CD14-positive monocyte (primary cell): ENCODE results near the gene MYL11. TPM values are rescaled to one million over a fixed set of nuclear protein-coding genes. Genes with fewer than 3 reads are reported as not detected.
A peak's percentile ranks its signal among the peaks of the same experiment; 100 is the strongest.

Experiments used
- DNase-seq, 3 donors: peaks; one replicate each; pipeline ENCODE4 v3.0.0-alpha.2; 2011 to 2022
- H2AFZ ChIP-seq: 2 replicates; pipeline ENCODE4 v1.6.0; 2012; ENCODE audit warnings: mild to moderate bottlenecking, low read depth, low read length, inconsistent platforms; ENCODE audit not compliant: insufficient read depth, poor library complexity, severe bottlenecking
- H3K27ac ChIP-seq, 2 donors: 1 replicate in 1 of 2; 2 replicates in 1 of 2; pipeline ENCODE4 v1.5.1; 2012 to 2013; ENCODE audit warnings: low read length in 2 of 2, control low read depth in 1 of 2, inconsistent platforms in 1 of 2, low read depth in 1 of 2, mild to moderate bottlenecking in 1 of 2
- H3K27me3 ChIP-seq, 2 donors: one replicate each; pipeline versions ENCODE4 v1.6.0 to v1.6.1; 2011 to 2013; ENCODE audit warnings: low read length in 2 of 2; ENCODE audit not compliant: control insufficient read depth in 2 of 2, insufficient read depth in 2 of 2
- H3K36me3 ChIP-seq, 2 donors: replicated peaks in 1 of 2; 1 replicate in 1 of 2; 2 replicates in 1 of 2; pipeline versions ENCODE4 v1.5.1 to v1.6.1; 2012 to 2013; ENCODE audit warnings: low read length in 2 of 2, control low read depth in 1 of 2, inconsistent platforms in 1 of 2, mild to moderate bottlenecking in 1 of 2; ENCODE audit not compliant: insufficient read depth in 2 of 2, control insufficient read depth in 1 of 2
- H3K4me1 ChIP-seq, 2 donors: 1 replicate in 1 of 2; 2 replicates in 1 of 2; pipeline versions ENCODE4 v1.5.1 to v1.6.1; 2012 to 2013; ENCODE audit warnings: low read length in 2 of 2, control low read depth in 1 of 2, inconsistent platforms in 1 of 2, mild to moderate bottlenecking in 1 of 2, moderate library complexity in 1 of 2; ENCODE audit not compliant: insufficient read depth in 2 of 2, control insufficient read depth in 1 of 2
- H3K4me2 ChIP-seq: replicated peaks from 2 replicates; pipeline ENCODE3; 2012; ENCODE audit warnings: low read length, moderate library complexity, mild to moderate bottlenecking; ENCODE audit not compliant: poor library complexity, severe bottlenecking; ENCODE audit errors: extremely low read depth
- H3K4me3 ChIP-seq, 3 experiments: fragments of 200-600 bp in 1 of 3; sonication (generic) in 1 of 3; replicated peaks in 1 of 3; 1 replicate in 2 of 3; 2 replicates in 1 of 3; pipeline ENCODE4 v1.5.1; 2011 to 2013; ENCODE audit warnings: low read length in 3 of 3, mild to moderate bottlenecking in 3 of 3, control low read depth in 2 of 3, low read depth in 2 of 3, inconsistent platforms in 1 of 3, moderate library complexity in 1 of 3
- H3K79me2 ChIP-seq: 2 replicates; pipeline ENCODE4 v1.6.0; 2012; ENCODE audit warnings: mild to moderate bottlenecking, control low read depth, inconsistent platforms, low read length, moderate library complexity; ENCODE audit not compliant: insufficient read depth
- H3K9ac ChIP-seq: 2 replicates; pipeline ENCODE4 v1.6.0; 2017; ENCODE audit warnings: low read length, mild to moderate bottlenecking; ENCODE audit not compliant: insufficient read depth, poor library complexity, severe bottlenecking
- H3K9me3 ChIP-seq, 2 donors: replicated peaks in 1 of 2; 1 replicate in 1 of 2; 2 replicates in 1 of 2; pipeline versions ENCODE4 v1.5.1 to v1.6.1; 2012 to 2013; ENCODE audit warnings: low read length in 2 of 2, control low read depth in 1 of 2; ENCODE audit not compliant: control insufficient read depth in 1 of 2, insufficient read depth in 1 of 2
- H4K20me1 ChIP-seq: 2 replicates; pipeline ENCODE4 v1.6.0; 2012; ENCODE audit warnings: mild to moderate bottlenecking, low read length, control low read depth, moderate library complexity; ENCODE audit not compliant: insufficient read depth
- H3K27ac Mint-ChIP-seq, 7 donors: one replicate each; pipeline ENCODE4 v1.8.0; 2020; ENCODE audit warnings: mild to moderate bottlenecking in 7 of 7, mixed read lengths in 7 of 7, moderate library complexity in 6 of 7, inconsistent platforms in 2 of 7
- H3K27me3 Mint-ChIP-seq, 3 donors: one replicate each; pipeline ENCODE4 v1.8.0; 2021 to 2022; ENCODE audit warnings: low read depth in 3 of 3, mild to moderate bottlenecking in 3 of 3, mixed read lengths in 3 of 3, moderate library complexity in 3 of 3, inconsistent platforms in 1 of 3
- H3K36me3 Mint-ChIP-seq, 2 donors: one replicate each; pipeline ENCODE4 v1.8.0; 2020; ENCODE audit warnings: mixed read lengths in 2 of 2, inconsistent platforms in 1 of 2, mild to moderate bottlenecking in 1 of 2
- H3K4me1 Mint-ChIP-seq: one replicate; pipeline ENCODE4 v1.8.0; 2020; ENCODE audit warnings: mild to moderate bottlenecking, mixed read lengths
- H3K4me3 Mint-ChIP-seq, 2 donors: one replicate each; pipeline ENCODE4 v1.8.0; 2020; ENCODE audit warnings: mild to moderate bottlenecking in 2 of 2, mixed read lengths in 2 of 2, moderate library complexity in 1 of 2
- H3K9me3 Mint-ChIP-seq, 7 donors: one replicate each; pipeline ENCODE4 v1.8.0; 2020 to 2022; ENCODE audit warnings: mixed read lengths in 7 of 7, mild to moderate bottlenecking in 6 of 7, moderate library complexity in 6 of 7, inconsistent platforms in 2 of 7
- CTCF ChIP-seq: fragments of 200-600 bp; IDR thresholded peaks from one replicate; pipeline ENCODE4 v1.8.0; 2022; ENCODE audit warnings: antibody characterized with exemption, mild to moderate bottlenecking
- WGBS: methylation state at CpG from one replicate; pipeline ENCODE4 v1.1.5; 2013; ENCODE audit warnings: missing lambda C conversion rate; ENCODE audit not compliant: insufficient coverage; 5-methylcytosine and 5-hydroxymethylcytosine counted together
- intact Hi-C, 2 donors: fragments of 100-400 bp; cut with micrococcal nuclease; formaldehyde crosslinking; loops; one replicate each; pipeline versions ENCODE4 v1.15.0 to v1.15.1; 2023
- polyA plus RNA-seq, 3 donors: library from polyadenylated mRNA; depleted of rRNA in 1 of 3; unstranded in 2 of 3; stranded (reverse) in 1 of 3; fragments of 300-500 nt in 2 of 3; fragments of >200 nt in 1 of 3; fragmentation: Illumina TruSeq in 2 of 3; gene quantifications; 1 replicate in 2 of 3; 2 replicates in 1 of 3; pipeline ENCODE4 v1.2.3, GENCODE V29; 2012 to 2021

The MYL11 gene
- polyA plus RNA-seq, 3 donors: 1.6 to 1.9 TPM; not detected in 1

- Histone ChIP-seq H3K79me2 (no peaks in the 10 kb centered on the region), H3K4me3 (no peak overlapping the region), H3K9me3 (no peaks in the 10 kb centered on the region), H3K36me3 (no peaks in the 10 kb centered on the region), H4K20me1 (no peaks in the 10 kb centered on the region), H2AFZ (no peak overlapping the region), H3K4me2 (no peak overlapping the region), H3K9ac (no peak overlapping the region), H3K27me3 (no peaks in the 10 kb centered on the region), H3K4me1 (peaks cover 27 to 41% of the 10 kb centered on the region in 2 donors), H3K27ac (no peak overlapping the region)
- Mint-ChIP-seq H3K9me3 (peaks cover 0 to 2% (median 0%) of the 10 kb centered on the region in 7 donors), H3K4me3 (no peak overlapping the region), H3K27me3 (peaks cover 5 to 22% (median 15%) of the 10 kb centered on the region in 3 donors), H3K27ac (peak overlapping the region in 1 of 7 donors; percentile 5), H3K4me1 (peaks cover 45% of the 10 kb centered on the region), H3K36me3 (peaks cover 5 to 13% of the 10 kb centered on the region in 2 donors)
- no peak for DNase-seq
- TF ChIP-seq CTCF: no peak
- WGBS: 89% methylated on average over 15 of the region's 23 CpGs
- intact Hi-C loops: no loop called here
These were observed 24.2 kb downstream of the MYL11 start for GRCh38 chr16:30398661-30399434.

GRCh38 chr16:30399435-30400186 lies 25.0 kb downstream of the MYL11 start:
- peak overlapping the region; percentile 97 for H2AFZ ChIP-seq
- H3K9me3 ChIP-seq: no peaks in the 10 kb centered on the region
- intact Hi-C loops: loop anchor here in 1 of 2 donors (10.0 kb wide), 1 partner anchor 45 kb away; the partner anchor contains the start of gene CD2BP2
- H3K4me1 ChIP-seq: peaks cover 28 to 39% of the 10 kb centered on the region in 2 donors
- H3K9me3 Mint-ChIP-seq: peaks cover 0 to 2% (median 0%) of the 10 kb centered on the region in 7 donors
- peak overlapping the region; percentile 76 for H3K9ac ChIP-seq
- no peak for TF ChIP-seq CTCF
- peak overlapping the region; percentile 84 for H3K4me2 ChIP-seq
- no peaks in the 10 kb centered on the region for H4K20me1 ChIP-seq
- peaks cover 2 to 18% (median 10%) of the 10 kb centered on the region in 3 donors for H3K27me3 Mint-ChIP-seq
- H3K27me3 ChIP-seq: no peaks in the 10 kb centered on the region
- H3K79me2 ChIP-seq: no peaks in the 10 kb centered on the region
- H3K4me1 Mint-ChIP-seq: peaks cover 43% of the 10 kb centered on the region
- H3K27ac ChIP-seq: no peak overlapping the region
- peak overlapping the region in 4 of 7 donors; percentile 4 to 74 (median 56) for H3K27ac Mint-ChIP-seq
- H3K36me3 ChIP-seq: no peaks in the 10 kb centered on the region
- peaks cover 5 to 13% of the 10 kb centered on the region in 2 donors for H3K36me3 Mint-ChIP-seq
- H3K4me3 ChIP-seq: peak overlapping the region; percentile 58 to 89 (median 83)
- WGBS: 15% methylated on average over 9 of the region's 12 CpGs
- peak overlapping the region; percentile 92 for H3K4me3 Mint-ChIP-seq
- DNase-seq: no peak
